Right lobe of liver (tissue), 4 donors: ENCODE results near the gene PDE6A.

Experiments
- CTCF ChIP-seq, 4 donors: fragments of 200-600 bp in 3 of 4; fragments of 450-650 bp in 1 of 4; IDR thresholded peaks; one replicate each; pipeline versions ENCODE4 v1.5.1 to v1.8.0; 2016 to 2022; ENCODE audit warnings: antibody characterized with exemption in 4 of 4, mild to moderate bottlenecking in 2 of 4
- POLR2A ChIP-seq: fragments of 450-650 bp; IDR thresholded peaks from one replicate; pipeline ENCODE4 v1.6.1; 2017; ENCODE audit warnings: antibody characterized with exemption, mild to moderate bottlenecking
- donor health status: DM: no; HTN: no; CAD: no.
- donor health status: DM: no; HTN: no; CAD: no.
- donor health status: DM: no; HTN: yes; CAD: no.

GRCh38 chr5:149962601-149963300 lies 18.2 kb upstream of the PDE6A start:
- TF ChIP-seq CTCF (IDR thresholded peaks at IDR 0.05): no peak
- TF ChIP-seq POLR2A: no peak
